NCI-H1694 (cell line): ENCODE data around the gene DNAH9.

Experiments
- DNase-seq: peaks from one replicate; lab custom pipeline; 2025; lab: John Stamatoyannopoulos, UW

Gene DNAH9

DNA sequence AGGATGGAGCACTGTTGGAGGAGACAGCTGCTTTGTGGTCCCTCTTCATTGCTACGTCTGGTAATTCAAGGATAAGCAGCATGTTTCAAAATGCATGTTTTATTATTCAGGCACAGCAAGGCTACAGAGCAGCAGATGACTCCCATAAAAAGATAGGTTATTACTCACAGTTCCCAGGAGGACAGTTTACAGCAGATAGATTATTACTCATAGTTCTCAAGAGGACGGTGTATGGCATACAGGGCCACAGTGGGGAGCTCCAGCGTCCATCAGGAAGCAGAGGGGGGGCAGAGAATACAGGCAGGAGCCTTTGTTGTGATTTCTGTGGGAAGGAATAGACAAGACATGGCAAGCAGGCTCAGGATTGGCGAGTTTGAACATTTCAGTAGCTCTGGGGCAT, 72.9 kb downstream of the DNAH9 start:
- no peak for DNase-seq

DNA sequence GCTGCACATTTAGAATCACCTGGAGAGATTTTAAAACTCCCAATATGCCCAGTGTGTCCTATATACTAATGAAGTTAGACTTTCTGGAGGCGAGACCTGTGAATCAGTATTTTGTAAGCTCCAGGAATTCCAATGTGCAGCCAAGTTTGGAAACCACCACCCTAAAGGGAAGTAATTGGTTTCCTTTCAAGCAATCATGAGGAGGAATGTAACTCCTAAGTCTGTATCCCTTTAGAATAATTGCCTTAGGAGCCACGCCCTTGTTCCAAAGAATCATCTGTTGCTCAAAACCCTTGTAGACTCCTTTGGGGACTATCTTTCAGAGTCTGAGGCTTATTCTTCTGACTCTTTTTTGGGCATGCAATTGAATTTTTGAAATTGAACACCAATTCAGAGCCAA, 84.4 kb downstream of the DNAH9 start:
- no peak for DNase-seq

DNA sequence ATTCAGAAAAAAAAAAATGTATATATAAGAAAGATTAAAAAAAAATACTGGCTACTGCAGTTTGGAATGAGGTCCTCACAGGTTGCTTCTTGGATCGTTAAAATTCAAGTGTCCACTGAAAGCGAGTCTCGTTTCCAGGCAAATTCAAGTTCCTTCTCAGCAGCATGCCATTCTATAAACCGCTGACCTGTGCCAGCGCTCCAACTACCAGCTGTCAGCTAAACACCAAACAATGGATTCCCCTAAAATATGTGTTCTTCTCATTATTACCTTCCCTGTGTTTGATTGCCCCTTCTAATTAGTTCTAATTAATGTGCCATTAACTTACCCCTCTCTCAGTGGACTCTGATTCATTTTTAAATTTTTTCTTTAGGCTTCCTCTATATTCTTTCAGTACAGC, 92.4 kb downstream of the DNAH9 start:
- no peak for DNase-seq

DNA sequence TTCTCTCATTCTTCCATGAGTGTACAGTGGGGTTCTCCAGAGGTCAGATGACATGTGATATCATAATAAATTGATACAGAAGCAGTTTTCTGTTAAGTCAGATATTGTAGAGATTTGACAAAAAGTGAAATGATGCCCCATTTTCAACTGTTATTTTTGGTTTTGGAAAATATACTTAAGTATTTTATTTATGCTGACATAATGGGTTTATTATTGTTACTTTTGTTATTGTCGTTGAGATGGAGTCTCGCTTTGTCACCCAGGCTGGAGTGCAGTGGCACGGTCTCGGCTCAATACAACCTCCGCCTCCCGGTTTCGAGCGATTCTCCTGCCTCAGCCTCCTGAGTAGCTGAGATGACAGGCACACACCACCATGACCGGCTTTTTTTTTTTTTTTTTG, 94.4 kb downstream of the DNAH9 start:
- DNase-seq: no peak

DNA sequence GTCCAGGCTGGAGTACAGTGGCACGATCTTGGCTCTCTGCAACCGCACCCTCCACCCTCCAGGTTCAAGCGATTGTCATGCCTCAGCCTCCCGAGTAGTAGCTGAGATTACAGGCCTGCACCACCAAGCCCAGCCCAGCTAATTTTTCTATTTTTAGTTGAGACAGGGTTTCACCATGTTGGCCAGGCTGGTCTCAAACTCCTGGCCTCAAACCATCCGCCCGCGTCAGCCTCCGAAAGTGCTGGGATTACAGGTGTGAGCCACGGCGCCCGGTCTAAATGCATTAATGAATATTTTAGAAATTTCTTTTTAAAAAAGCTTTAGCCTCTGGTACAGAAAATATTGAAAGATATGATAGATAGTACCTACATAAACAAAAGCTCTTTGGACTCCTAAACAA, 95.0 kb downstream of the DNAH9 start:
- no peak for DNase-seq

DNA sequence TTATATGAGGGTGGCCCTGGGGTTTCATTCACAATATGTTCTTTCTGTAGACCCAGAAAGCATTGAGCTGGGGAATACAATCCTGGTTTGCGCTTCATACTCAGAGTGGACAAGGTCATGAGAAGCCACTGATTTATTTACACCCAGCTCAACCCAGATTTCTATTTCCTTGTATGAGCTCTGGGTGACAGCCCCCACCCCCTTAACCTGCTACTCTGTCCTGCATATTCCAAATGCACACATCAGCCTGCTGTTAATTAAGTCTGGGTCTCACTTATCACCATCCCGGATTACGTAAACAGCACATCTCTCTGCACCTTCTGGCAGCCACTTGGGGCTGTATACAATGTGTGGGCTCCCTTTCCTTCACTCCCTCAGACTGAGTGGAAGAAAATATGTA, 102.4 kb downstream of the DNAH9 start:
- DNase-seq: no peak

DNA sequence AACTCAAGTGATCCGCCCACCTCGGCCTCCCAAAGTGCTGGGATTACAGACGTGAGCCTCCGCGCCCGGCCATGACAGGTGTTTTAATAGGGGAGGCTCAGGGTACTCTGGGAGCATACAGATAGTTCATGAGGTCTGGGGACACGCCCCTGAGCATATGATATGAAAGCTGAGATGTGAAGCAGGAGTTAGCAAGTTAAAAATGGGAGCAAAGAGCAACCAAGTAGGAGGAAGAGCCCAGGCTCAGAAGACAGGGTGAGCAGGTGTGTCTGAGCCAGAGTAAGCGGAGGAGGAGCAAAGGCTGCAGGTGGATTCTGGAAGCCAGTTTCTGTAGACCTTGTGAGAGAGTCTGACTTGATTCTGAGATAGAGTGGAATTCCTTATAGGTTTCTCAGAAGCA, 103.6 kb downstream of the DNAH9 start:
- no peak for DNase-seq

DNA sequence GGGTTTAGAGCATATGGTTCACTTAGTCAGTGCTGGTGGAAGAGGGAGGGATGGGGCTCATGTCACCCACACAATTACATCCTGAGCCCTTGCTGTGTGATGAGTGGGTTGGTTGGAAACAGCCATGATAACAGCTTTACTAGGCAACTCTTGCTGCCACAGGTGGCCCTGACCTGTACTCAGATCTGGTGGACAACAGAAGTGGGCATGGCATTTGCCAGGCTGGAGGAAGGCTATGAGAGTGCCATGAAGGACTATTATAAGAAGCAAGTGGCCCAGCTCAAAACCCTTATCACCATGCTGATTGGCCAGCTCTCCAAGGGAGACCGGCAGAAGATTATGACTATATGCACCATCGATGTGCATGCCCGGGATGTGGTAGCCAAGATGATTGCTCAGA, 105.8 kb downstream of the DNAH9 start:
- no peak for DNase-seq

DNA sequence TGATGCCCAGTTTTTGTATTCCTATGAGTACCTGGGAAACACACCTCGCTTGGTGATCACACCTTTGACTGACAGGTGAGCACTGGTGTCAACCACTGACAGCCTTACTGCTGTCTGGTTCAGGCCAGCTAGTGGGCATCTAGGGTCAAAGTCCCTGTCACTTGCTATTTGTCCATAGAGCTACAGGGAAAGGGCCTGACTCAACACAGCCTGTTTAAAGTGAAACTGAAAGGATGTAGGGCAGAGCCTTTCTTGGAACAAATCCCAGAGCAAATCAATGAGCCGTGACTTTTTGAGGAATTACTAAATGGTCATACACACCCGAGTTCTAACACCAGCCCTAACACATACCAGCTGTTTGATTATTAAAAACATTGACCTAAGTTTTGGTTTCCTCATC, 106.8 kb downstream of the DNAH9 start:
- no peak for DNase-seq

DNA sequence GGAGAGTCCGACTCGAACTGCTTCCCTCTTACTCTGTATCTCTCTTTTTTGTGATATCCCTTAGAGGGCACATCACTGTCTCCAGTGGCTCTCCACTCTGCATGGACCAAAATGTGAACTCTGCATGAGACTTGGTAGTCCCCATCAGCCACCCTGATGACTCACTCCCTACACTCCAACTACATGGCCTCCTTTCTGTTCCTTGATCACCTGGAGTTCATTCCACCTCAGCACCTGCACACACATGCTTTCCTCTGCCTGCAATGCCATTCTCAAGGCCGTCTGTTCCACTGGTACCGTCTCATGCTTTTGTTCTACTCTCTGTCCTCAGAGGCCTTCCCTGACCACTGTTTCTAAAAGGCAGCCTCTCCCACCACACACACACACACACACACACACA, 109.3 kb downstream of the DNAH9 start:
- no peak for DNase-seq

DNA sequence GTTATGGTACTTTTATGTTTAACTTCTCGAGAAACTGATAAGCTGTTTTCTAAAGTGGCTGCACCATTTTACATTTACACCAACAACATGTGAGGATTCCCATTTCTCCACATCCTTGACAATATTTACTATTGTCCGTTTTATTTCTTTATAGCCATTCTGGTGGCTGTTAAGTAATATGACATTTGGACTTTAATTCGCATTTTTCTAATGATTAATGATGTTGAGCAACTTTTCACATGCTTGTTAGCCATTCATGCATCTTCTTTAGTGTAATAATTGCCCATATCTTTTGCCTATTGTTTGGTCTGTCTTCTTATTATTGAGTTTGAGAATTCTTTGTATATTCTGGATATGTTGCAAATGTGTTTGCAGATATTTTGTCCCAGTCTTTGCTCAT, 114.2 kb downstream of the DNAH9 start:
- no peak for DNase-seq

DNA sequence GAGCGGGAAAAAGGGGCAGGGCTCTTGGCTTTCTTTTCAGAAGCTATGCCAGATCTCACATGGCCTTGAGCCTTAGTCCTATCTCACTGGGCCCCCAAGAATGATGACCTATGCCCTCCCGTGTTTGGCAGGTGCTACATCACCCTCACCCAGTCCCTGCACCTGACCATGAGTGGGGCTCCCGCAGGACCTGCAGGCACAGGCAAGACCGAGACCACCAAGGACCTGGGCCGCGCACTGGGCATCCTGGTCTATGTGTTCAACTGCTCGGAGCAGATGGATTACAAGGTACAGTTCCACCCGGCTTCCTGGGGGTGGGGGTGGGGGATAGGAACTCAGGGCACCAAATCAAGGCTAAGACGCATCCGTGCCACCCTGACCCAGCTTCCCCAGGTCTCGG, 120.9 kb downstream of the DNAH9 start:
- no peak for DNase-seq

DNA sequence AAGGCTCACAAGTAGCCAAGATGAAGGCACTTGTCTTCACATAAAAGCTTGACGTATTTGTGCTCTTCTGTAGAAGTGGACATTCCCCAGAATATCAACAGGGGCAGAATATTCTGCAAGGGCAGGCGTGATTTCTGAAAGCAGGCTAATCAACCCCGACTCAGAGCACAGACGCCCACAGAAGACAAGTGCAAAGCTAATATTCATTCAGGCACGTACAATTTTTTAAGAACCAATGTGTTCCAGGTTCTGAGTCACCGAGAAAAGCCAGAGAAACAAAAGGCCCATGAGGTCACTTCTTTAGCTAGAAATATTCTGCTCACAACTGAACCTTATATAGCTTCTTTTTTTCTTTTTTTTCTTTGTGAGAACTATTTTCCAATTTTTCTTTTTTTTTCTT, 121.6 kb downstream of the DNAH9 start:
- no peak for DNase-seq

DNA sequence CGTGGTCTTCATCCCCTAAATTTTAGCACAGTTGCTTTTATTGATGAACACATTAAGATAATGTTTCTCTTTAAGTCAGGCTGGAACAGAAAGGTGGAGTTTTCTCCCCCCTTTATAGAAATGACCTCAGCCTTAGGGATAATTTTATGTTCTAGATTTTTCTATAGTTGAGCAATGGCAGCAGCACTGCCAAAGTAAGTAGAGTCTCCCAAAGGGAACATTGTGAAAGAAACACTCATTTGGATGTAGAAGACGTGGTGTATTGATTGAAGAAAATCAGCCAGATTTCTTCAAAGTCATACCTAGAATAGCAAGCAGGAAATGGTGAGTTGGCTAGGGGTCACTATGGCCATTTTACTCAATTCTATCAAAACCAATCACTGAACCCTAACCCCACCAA, 122.5 kb downstream of the DNAH9 start:
- DNase-seq: no peak

DNA sequence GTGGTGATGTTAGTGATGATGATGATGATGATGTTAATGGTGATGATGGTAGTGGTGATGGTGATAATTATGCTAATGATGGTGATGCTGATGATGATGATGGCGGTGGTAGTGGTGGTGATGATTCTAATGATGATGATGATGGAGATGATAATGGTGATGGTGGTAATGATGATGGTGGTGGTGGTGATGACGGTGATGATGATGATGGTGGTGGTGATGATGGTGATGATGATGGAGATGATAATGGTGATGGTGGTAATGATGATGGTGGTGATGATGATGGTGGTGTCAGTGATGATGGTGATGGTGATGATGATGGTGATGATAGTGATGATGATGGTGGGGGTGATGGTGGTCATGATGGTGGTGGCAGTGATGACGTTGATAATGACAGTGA, 132.5 kb downstream of the DNAH9 start:
- no peak for DNase-seq

DNA sequence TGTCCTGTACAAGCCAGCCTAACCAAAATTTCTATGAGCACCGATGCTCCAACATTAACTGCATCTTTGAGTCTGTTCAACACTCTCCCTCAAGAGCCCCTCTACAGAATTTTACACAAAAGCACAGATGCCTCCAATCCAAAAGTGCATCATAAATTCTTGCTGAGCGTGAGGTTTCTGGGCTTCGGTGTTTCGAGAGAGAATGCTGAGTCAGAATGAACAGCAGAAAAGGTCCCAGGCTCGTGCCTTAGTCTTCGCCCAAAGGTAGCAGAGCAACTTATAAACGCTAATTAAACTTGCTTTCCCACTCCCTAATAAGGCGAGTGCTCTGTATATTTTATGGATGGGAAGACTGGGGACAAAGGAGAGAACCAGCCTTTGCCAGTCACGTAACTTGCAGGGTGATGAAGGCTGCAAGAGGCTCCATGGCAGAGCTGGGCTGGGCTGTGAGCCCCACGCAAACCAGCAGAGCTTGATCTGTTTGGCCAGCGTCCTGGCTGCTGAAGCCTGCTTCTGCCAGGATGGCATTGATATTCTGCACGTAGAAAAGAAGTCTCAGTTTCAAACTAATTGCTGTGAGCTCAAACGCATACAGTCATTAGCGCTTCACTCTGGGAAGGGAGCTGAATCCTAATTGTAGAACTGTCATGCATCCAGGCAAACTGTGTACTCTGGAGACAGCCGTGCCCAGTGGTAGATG, 138.5 kb downstream of the DNAH9 start:
- no peak for DNase-seq

DNA sequence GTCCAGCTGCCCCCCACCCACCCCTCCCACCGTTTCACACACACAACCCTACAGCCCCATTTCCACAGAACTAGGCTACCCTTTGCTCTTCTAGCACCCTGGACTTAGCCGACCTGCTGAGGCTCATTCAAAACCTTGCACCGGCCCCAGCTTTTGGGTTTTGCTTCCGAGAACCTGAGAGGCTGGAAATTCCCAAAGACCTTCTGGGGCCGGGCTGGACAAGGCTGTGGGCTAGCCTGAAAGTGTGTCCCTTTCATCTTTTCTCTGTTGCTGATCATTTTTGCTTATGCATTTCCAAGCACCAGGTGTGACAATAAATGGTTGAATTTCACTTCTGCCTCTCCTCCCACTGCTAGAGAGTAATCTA, 139.0 kb downstream of the DNAH9 start:
- DNase-seq: no peak

DNA sequence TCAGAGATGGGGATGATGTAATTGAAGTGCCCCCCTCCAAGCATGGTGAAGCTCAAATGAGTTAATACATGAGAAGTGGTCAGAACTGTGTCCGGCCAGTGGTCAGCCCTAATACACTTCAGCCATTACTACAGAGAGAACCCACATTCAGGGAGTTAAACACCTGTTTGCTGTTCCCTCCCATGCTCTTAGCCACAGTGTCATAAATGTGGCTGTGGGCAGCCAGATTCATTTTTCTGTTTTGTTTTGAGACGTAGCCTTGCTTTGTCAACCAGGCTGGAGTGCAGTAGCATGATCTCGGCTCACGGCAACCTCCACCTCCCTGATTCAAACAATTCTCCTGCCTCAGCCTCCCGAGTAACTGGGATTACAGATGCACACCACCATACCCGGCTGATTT, 139.9 kb downstream of the DNAH9 start:
- DNase-seq: no peak

DNA sequence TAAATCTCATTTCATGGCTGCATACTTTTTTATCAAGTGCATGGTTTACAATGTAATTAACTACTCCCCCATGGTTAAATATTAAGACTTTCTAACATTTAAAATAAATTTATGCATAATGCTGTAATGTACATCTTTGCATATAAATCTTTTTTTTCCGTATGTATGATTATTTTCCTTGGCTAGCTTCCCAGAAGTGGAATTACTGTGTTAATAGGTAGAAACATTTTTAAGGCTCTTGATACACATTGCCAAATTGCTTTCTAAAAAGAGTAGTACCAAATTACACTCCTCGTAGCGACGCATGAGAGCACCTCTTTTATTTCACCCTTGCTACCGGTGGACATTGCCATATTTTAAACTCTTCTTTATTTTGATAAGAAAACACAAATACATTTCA, 141.1 kb downstream of the DNAH9 start:
- DNase-seq: no peak

DNA sequence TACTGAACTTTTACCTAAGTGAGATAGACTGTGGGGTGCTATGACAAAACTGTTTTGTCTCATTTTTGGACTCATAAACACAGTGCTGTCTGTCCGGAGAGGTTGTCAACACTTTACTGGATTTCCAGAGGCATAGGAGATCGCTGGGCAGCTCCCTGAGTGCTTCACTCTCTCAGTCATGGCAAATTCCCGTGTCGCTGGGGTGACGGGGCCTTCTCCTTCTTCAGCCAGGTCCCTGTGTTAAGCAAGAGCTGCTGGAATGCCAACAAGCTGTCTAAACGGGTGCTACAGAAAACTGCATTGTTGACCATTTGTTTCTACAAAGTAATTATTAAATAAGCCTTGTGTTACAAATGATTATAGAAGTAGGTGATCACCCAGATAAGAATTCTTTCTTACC, 141.6 kb downstream of the DNAH9 start:
- DNase-seq: no peak

DNA sequence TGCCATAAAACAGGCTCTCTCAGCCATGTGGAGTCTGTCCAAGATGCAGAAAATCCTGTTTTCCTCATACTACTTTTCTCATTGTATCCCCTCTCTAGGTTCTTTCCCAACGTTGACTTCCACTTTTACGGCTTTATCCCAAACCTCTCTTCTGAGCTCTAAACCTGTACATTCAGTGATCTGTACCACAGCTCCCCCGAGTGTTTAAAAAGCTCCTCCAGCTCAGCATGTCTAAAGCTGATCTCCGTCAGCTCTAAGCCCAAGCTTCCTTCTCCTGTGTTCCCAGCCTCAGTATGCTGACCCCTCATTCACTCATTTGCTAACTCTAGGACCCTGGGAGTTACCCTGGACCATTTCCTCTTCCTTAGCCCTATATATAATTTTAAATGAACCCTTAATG, 144.6 kb downstream of the DNAH9 start:
- DNase-seq: no peak

DNA sequence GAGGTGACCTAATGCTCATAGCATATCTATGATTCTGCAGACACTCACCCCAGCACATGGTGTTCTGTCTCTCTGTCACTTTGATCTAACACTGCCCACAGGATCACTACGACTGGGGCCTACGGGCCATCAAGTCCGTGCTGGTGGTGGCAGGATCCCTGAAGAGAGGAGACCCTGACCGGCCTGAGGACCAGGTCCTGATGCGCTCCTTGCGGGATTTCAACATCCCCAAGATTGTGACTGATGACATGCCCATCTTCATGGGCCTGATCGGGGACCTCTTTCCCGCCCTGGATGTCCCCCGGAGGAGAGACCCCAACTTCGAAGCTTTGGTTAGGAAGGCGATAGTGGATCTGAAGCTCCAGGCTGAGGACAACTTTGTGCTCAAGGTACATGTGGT, 146.4 kb downstream of the DNAH9 start:
- no peak for DNase-seq

DNA sequence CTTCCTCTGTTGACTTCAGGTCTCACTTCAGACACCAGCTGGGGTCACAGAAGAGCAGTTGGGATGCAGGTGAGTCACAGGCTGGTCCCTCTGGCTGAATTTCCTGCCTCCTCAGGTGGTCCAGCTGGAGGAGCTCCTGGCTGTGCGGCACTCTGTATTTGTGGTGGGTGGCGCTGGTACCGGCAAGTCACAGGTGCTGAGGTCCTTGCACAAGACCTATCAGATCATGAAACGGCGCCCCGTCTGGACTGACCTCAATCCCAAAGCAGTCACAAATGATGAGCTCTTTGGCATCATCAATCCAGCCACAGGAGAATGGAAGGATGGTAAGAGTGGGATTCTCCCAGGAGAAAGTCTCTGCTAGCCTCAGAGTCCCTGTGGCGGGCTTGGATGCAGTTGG, 149.2 kb downstream of the DNAH9 start:
- DNase-seq: no peak

DNA sequence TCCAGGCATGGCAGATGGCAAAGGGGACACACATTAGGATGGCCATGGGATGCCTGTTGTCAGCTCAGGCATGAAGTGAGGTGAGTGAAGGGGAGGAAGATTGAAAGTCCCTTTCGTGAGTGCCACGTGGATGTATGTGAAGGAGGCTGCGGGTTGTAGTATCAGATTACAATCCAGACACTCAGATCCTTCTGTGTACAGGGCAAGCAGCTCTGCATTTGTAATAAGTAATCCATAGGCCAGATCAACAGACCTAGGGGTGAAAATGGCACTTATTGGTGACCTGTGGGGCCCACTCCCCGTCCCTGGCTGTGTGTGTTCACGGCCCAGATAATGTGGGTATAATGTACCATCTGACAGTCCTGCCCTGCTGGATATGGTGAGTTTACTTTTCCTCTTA, 159.5 kb downstream of the DNAH9 start:
- no peak for DNase-seq

DNA sequence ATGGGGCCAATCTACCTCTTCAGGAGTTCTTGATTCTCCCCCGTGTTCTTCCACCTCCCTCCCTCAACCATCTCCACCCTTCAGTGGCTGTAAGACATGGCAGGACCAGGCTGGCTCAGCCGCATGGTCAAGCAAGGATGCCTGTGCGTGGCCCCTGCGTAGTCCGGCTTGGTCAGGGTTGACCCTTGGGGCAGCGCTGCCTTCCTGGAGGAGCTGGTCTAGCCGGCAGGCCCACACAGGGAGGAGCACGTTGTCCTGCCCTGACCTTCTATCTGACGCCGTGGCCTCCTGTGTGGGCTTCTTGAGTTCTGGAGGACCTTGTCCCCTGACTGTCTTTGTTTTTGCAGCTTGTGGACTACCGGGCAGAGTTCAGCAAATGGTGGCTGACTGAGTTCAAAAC, 169.8 kb downstream of the DNAH9 start:
- no peak for DNase-seq
